ACC112 (cell line): Measurements from ENCODE around the gene ZNF362.

Experiments
- H2AFZ ChIP-seq: fragments of 200-600 bp; sonication (generic); one replicate; pipeline ENCODE4 v1.6.0; 2017; ENCODE audit warnings: antibody characterized with exemption, low read length; ENCODE audit not compliant: unreplicated experiment
- H3K27ac ChIP-seq: fragments of 200-600 bp; sonication (generic); 2 replicates; pipeline ENCODE4 v1.5.1; 2014; ENCODE audit warnings: low read depth, mild to moderate bottlenecking, antibody characterized with exemption, low read length, moderate library complexity
- H3K27me3 ChIP-seq: fragments of 200-600 bp; sonication (generic); 2 replicates; pipeline ENCODE4 v1.6.1; 2014; ENCODE audit warnings: mild to moderate bottlenecking, antibody characterized with exemption, low read length, moderate library complexity, mixed read lengths; ENCODE audit not compliant: insufficient read depth
- H3K36me3 ChIP-seq: fragments of 200-600 bp; sonication (generic); 2 replicates; pipeline ENCODE4 v1.6.1; 2016; ENCODE audit warnings: mild to moderate bottlenecking, antibody characterized with exemption, low read length, moderate library complexity, mixed read lengths; ENCODE audit not compliant: insufficient read depth
- H3K4me1 ChIP-seq: fragments of 200-600 bp; sonication (generic); one replicate; pipeline ENCODE4 v1.6.1; 2016; ENCODE audit warnings: low read length, mixed read lengths; ENCODE audit not compliant: insufficient read depth, unreplicated experiment, control insufficient read depth
- H3K4me3 ChIP-seq: fragments of 200-600 bp; sonication (generic); 2 replicates; pipeline ENCODE4 v1.5.1; 2014; ENCODE audit warnings: mild to moderate bottlenecking, low read depth, low read length
- H3K79me2 ChIP-seq: fragments of 200-600 bp; sonication (generic); one replicate; pipeline ENCODE4 v1.6.0; 2016; ENCODE audit warnings: low read length; ENCODE audit not compliant: control insufficient read depth, unreplicated experiment, insufficient read depth

ZNF362 gene

GRCh38 chr1:33244143-33244808, 12.0 kb upstream of the ZNF362 start:
- Histone ChIP-seq H3K79me2 (no peaks in the 10 kb centered on the region), H3K36me3 (no peaks in the 10 kb centered on the region), H2AFZ (no peak overlapping the region), H3K27ac (no peak overlapping the region), H3K4me1 (no peaks in the 10 kb centered on the region), H3K27me3 (peaks cover 26% of the 10 kb centered on the region), H3K4me3 (no peak overlapping the region)

GRCh38 chr1:33244809-33245186, 11.5 kb upstream of the ZNF362 start:
- Histone ChIP-seq H3K4me1 (no peaks in the 10 kb centered on the region), H3K4me3 (no peak overlapping the region), H2AFZ (no peak overlapping the region), H3K27me3 (peaks cover 31% of the 10 kb centered on the region), H3K27ac (no peak overlapping the region), H3K79me2 (no peaks in the 10 kb centered on the region), H3K36me3 (no peaks in the 10 kb centered on the region)

GRCh38 chr1:33246171-33246570, 10.1 kb upstream of the ZNF362 start:
- H3K4me3 ChIP-seq: no peak overlapping the region
- no peaks in the 10 kb centered on the region for H3K79me2 ChIP-seq
- peaks cover 36% of the 10 kb centered on the region for H3K27me3 ChIP-seq
- no peaks in the 10 kb centered on the region for H3K4me1 ChIP-seq
- H3K27ac ChIP-seq: no peak overlapping the region
- H2AFZ ChIP-seq: no peak overlapping the region
- no peaks in the 10 kb centered on the region for H3K36me3 ChIP-seq

GRCh38 chr1:33247545-33247944, 8.7 kb upstream of the ZNF362 start:
- Histone ChIP-seq H3K4me1 (no peaks in the 10 kb centered on the region), H2AFZ (no peak overlapping the region)

GRCh38 chr1:33248244-33248643, 8.0 kb upstream of the ZNF362 start:
- Histone ChIP-seq H3K27ac (no peak overlapping the region), H3K4me3 (no peak overlapping the region), H3K4me1 (no peaks in the 10 kb centered on the region), H3K36me3 (no peaks in the 10 kb centered on the region), H3K79me2 (no peaks in the 10 kb centered on the region), H2AFZ (no peak overlapping the region), H3K27me3 (peaks cover 43% of the 10 kb centered on the region)

More at GRCh38 chr1:33247545-33247944, 8.7 kb upstream of the ZNF362 start:
- H3K27ac ChIP-seq: no peak overlapping the region
- peaks cover 43% of the 10 kb centered on the region for H3K27me3 ChIP-seq
- no peaks in the 10 kb centered on the region for H3K36me3 ChIP-seq
- H3K4me3 ChIP-seq: no peak overlapping the region
- H3K79me2 ChIP-seq: no peaks in the 10 kb centered on the region

GRCh38 chr1:33249422-33249821, 6.9 kb upstream of the ZNF362 start:
- Histone ChIP-seq H3K4me3 (no peak overlapping the region), H2AFZ (no peak overlapping the region), H3K27me3 (peaks cover 43% of the 10 kb centered on the region), H3K79me2 (no peaks in the 10 kb centered on the region), H3K27ac (no peak overlapping the region), H3K36me3 (no peaks in the 10 kb centered on the region), H3K4me1 (no peaks in the 10 kb centered on the region)

- H3K4me1 ChIP-seq: no peaks in the 10 kb centered on the region
- no peak overlapping the region for H3K27ac ChIP-seq
- H2AFZ ChIP-seq: no peak overlapping the region
- peaks cover 43% of the 10 kb centered on the region for H3K27me3 ChIP-seq
- H3K4me3 ChIP-seq: no peak overlapping the region
- H3K36me3 ChIP-seq: no peaks in the 10 kb centered on the region
- no peaks in the 10 kb centered on the region for H3K79me2 ChIP-seq
These were observed 6.1 kb upstream of the ZNF362 start for GRCh38 chr1:33250217-33250616.

GRCh38 chr1:33250724-33251123, 5.6 kb upstream of the ZNF362 start:
- no peaks in the 10 kb centered on the region for H3K36me3 ChIP-seq
- H3K4me1 ChIP-seq: no peaks in the 10 kb centered on the region
- no peak overlapping the region for H3K27ac ChIP-seq
- H3K79me2 ChIP-seq: no peaks in the 10 kb centered on the region
- H2AFZ ChIP-seq: no peak overlapping the region
- H3K4me3 ChIP-seq: no peak overlapping the region
- peaks cover 43% of the 10 kb centered on the region for H3K27me3 ChIP-seq

- Histone ChIP-seq H3K27me3 (peaks cover 22% of the 10 kb centered on the region), H2AFZ (no peak overlapping the region), H3K4me1 (peaks cover 15% of the 10 kb centered on the region), H3K4me3 (no peak overlapping the region), H3K27ac (no peak overlapping the region), H3K79me2 (peaks cover 21% of the 10 kb centered on the region), H3K36me3 (no peaks in the 10 kb centered on the region)
These were observed 1.8 kb upstream of the ZNF362 start for GRCh38 chr1:33254491-33254890.

GRCh38 chr1:33255347-33256220, 708 bp upstream of the ZNF362 start:
- H3K79me2 ChIP-seq: peaks cover 32% of the 10 kb centered on the region
- H2AFZ ChIP-seq: peak overlapping the region; percentile 93
- H3K36me3 ChIP-seq: no peaks in the 10 kb centered on the region
- peaks cover 15% of the 10 kb centered on the region for H3K4me1 ChIP-seq
- H3K4me3 ChIP-seq: peak overlapping the region; percentile 75
- H3K27ac ChIP-seq: no peak overlapping the region
- peaks cover 11% of the 10 kb centered on the region; the same call in 1 of the 2 replicates for H3K27me3 ChIP-seq

- Histone ChIP-seq H3K79me2 (peaks cover 34% of the 10 kb centered on the region), H3K27me3 (peaks cover 6% of the 10 kb centered on the region; the same call in 1 of the 2 replicates), H3K27ac (no peak overlapping the region), H2AFZ (no peak overlapping the region), H3K4me1 (peaks cover 15% of the 10 kb centered on the region), H3K36me3 (no peaks in the 10 kb centered on the region), H3K4me3 (no peak overlapping the region)
These were observed 146 bp upstream of the ZNF362 start for GRCh38 chr1:33256221-33256470.
